Lower leg skin (tissue), 4 donors: ENCODE results near the gene NR6A1. TPM values are rescaled to one million over a fixed set of nuclear protein-coding genes. Genes with fewer than 3 reads are reported as not detected.

ENCODE experiments used
- DNase-seq, 2 donors: peaks; one replicate each; pipeline ENCODE4 v3.0.0-alpha.2; 2019; ENCODE audit warnings: low spot score in 2 of 2
- H3K4me3 ChIP-seq: fragments of 200-600 bp; sonication (generic); 2 replicates; pipeline ENCODE4 v1.5.1; 2017; ENCODE audit warnings: mild to moderate bottlenecking, low read depth; ENCODE audit not compliant: poor library complexity, severe bottlenecking
- CTCF ChIP-seq, 3 donors: fragments of 450-650 bp; IDR thresholded peaks; one replicate each; pipeline ENCODE4 v1.5.1; 2016; ENCODE audit warnings: antibody characterized with exemption in 3 of 3, mild to moderate bottlenecking in 3 of 3, moderate library complexity in 2 of 3
- POLR2A ChIP-seq, 2 donors: fragments of 450-650 bp; IDR thresholded peaks; one replicate each; pipeline ENCODE4 v1.6.1; 2016 to 2017; ENCODE audit warnings: antibody characterized with exemption in 2 of 2, mild to moderate bottlenecking in 1 of 2, moderate library complexity in 1 of 2
- WGBS, 2 donors: methylation state at CpG; one replicate each; pipeline ENCODE4 v1.1.5; 2018; 5-methylcytosine and 5-hydroxymethylcytosine counted together
- intact Hi-C: fragments of 100-400 bp; cut with DNase I; formaldehyde crosslinking; loops from one replicate; pipeline ENCODE4 v1.15.0; 2023; ENCODE audit warnings: low total_unique reads
- total RNA-seq, 4 donors: library from RNA; depleted of rRNA; stranded (reverse); fragments of >200 nt; gene quantifications; one replicate each; pipeline ENCODE4 v1.1.0, GENCODE V29; 2016

NR6A1 gene
- total RNA-seq, 4 donors from 2014 or later, result 3.0 to 4.9 (median 3.8) TPM

- no peak overlapping the region for H3K4me3 ChIP-seq
- intact Hi-C loops, result no loop called here
- 61 to 64% methylated on average over 10 to 14 of the region's 14 CpGs for WGBS, 2 donors
- no peak for DNase-seq
- TF ChIP-seq CTCF (IDR thresholded peaks at IDR 0.05), result no peak
- no peak for TF ChIP-seq POLR2A (IDR thresholded peaks at IDR 0.05)
Measured at GRCh38 chr9:124475868-124476690, 295.0 kb downstream of the NR6A1 start.

- no peak for DNase-seq
- WGBS, 2 donors, result 74 to 78% methylated on average over 17 to 20 of the region's 21 CpGs
- TF ChIP-seq CTCF (IDR thresholded peaks at IDR 0.05) (no peak), POLR2A (IDR thresholded peaks at IDR 0.05) (no peak)
- intact Hi-C loops, result no loop called here
- no peak overlapping the region for H3K4me3 ChIP-seq
Measured at GRCh38 chr9:124475158-124475867, 295.8 kb downstream of the NR6A1 start.

- TF ChIP-seq POLR2A (IDR thresholded peaks at IDR 0.05), result no peak
- no peak for TF ChIP-seq CTCF (IDR thresholded peaks at IDR 0.05)
- intact Hi-C loops, result no loop called here
- WGBS, 2 donors, result 63 to 81% methylated on average over 4 of the region's 4 CpGs
- DNase-seq, result no peak
- H3K4me3 ChIP-seq, result no peak overlapping the region
Measured at GRCh38 chr9:124474151-124474550, 297.0 kb downstream of the NR6A1 start.

- no peak overlapping the region for H3K4me3 ChIP-seq
- intact Hi-C loops, result no loop called here
- DNase-seq, result no peak
- TF ChIP-seq CTCF (IDR thresholded peaks at IDR 0.05), result no peak
- no peak for TF ChIP-seq POLR2A (IDR thresholded peaks at IDR 0.05)
- WGBS, 2 donors, result 70 to 76% methylated on average over 10 of the region's 10 CpGs
Measured at GRCh38 chr9:124473310-124473709, 297.8 kb downstream of the NR6A1 start.

GRCh38 chr9:124472770-124473169 is 298.3 kb downstream of the NR6A1 start:
- intact Hi-C loops, result no loop called here
- WGBS, 2 donors, result 70 to 78% methylated on average over 7 of the region's 7 CpGs
- DNase-seq, result no peak
- no peak overlapping the region for H3K4me3 ChIP-seq
- no peak for TF ChIP-seq CTCF (IDR thresholded peaks at IDR 0.05)
- no peak for TF ChIP-seq POLR2A (IDR thresholded peaks at IDR 0.05)
